CD4-positive, alpha-beta T cell (primary cell): ENCODE measurements around the gene IRF3. TPM values are rescaled to one million over a fixed set of nuclear protein-coding genes. Genes with fewer than 3 reads are reported as not detected.

Experiments used
- ATAC-seq: fragments of 200-7000 bp; cut with Tn5 transposase; one replicate; pipeline ENCODE4 v1.10.0; 2022; ENCODE audit warnings: mild to moderate bottlenecking; ENCODE audit not compliant: poor library complexity
- CTCF ChIA-PET: fragments of 350-600 bp; sonication (Branson Sonifier 250); formaldehyde crosslinking; loops from one replicate; lab custom pipeline; 2021; ENCODE audit warnings: antibody characterized with exemption, inconsistent platforms; lab: Charles Lee
- POLR2A ChIA-PET: fragments of 350-600 bp; sonication (Branson Sonifier 250); formaldehyde crosslinking; loops from one replicate; lab custom pipeline; 2021; ENCODE audit warnings: antibody characterized with exemption, inconsistent platforms; lab: Charles Lee
- DNase-seq, 14 experiments: peaks; one replicate each; pipeline ENCODE4 v3.0.0-alpha.2; 2013 to 2020; ENCODE audit warnings: mixed read lengths in 2 of 14
- H3K27ac ChIP-seq, 2 donors: one replicate each; pipeline versions ENCODE4 v1.5.1 to v1.7.0; 2013; ENCODE audit warnings: low read length in 2 of 2, low read depth in 1 of 2, mild to moderate bottlenecking in 1 of 2
- H3K27me3 ChIP-seq, 2 experiments: 1 replicate in 1 of 2; 2 replicates in 1 of 2; pipeline versions ENCODE4 v1.6.1 to v1.7.0; 2013; ENCODE audit warnings: low read length in 2 of 2, control low read depth in 1 of 2, mild to moderate bottlenecking in 1 of 2, moderate library complexity in 1 of 2; ENCODE audit not compliant: insufficient read depth in 2 of 2, control insufficient read depth in 1 of 2
- H3K36me3 ChIP-seq: one replicate; pipeline ENCODE4 v1.6.1; 2013; ENCODE audit warnings: low read length, control low read depth; ENCODE audit not compliant: insufficient read depth
- H3K4me1 ChIP-seq: one replicate; pipeline ENCODE4 v1.6.1; 2013; ENCODE audit warnings: low read length, control low read depth; ENCODE audit not compliant: insufficient read depth
- H3K4me3 ChIP-seq: one replicate; pipeline ENCODE4 v1.5.1; 2013; ENCODE audit warnings: mild to moderate bottlenecking, low read length, moderate library complexity
- H3K9me3 ChIP-seq, 2 experiments: 1 replicate in 1 of 2; 2 replicates in 1 of 2; pipeline versions ENCODE4 v1.6.1 to v1.7.0; 2013; ENCODE audit warnings: low read length in 2 of 2, mild to moderate bottlenecking in 2 of 2, control low read depth in 1 of 2, moderate library complexity in 1 of 2; ENCODE audit not compliant: control insufficient read depth in 1 of 2, insufficient read depth in 1 of 2
- H3K27ac Mint-ChIP-seq: one replicate; pipeline ENCODE4 v1.8.0; 2020; ENCODE audit warnings: mixed read lengths
- H3K27me3 Mint-ChIP-seq: one replicate; pipeline ENCODE4 v1.8.0; 2021; ENCODE audit warnings: mixed read lengths
- H3K36me3 Mint-ChIP-seq: one replicate; pipeline ENCODE4 v1.8.0; 2021; ENCODE audit warnings: low read depth, mixed read lengths
- H3K4me1 Mint-ChIP-seq: one replicate; pipeline ENCODE4 v1.8.0; 2021; ENCODE audit warnings: low read depth, mixed read lengths
- H3K4me3 Mint-ChIP-seq: one replicate; pipeline ENCODE4 v1.8.0; 2020; ENCODE audit warnings: mild to moderate bottlenecking, mixed read lengths
- H3K9me3 Mint-ChIP-seq: one replicate; pipeline ENCODE4 v1.8.0; 2020; ENCODE audit warnings: mixed read lengths
- intact Hi-C, 2 experiments: fragments of 100-400 bp; cut with DNase I in 1 of 2; cut with micrococcal nuclease in 1 of 2; formaldehyde crosslinking; loops; one replicate each; pipeline versions ENCODE4 v1.15.1 to v1.9.0; 2023 to 2025; cut with DNase I, micrococcal nuclease
- total RNA-seq, 174 experiments: library from RNA in 2 of 174; stranded (reverse) in 2 of 174; gene quantifications; one replicate each; pipeline ENCODE4 v1.2.3 and lab custom pipeline; 2021 to 2026
- TF ChIP-seq, protein P1 (sequence below): fragments of 200-600 bp; IDR thresholded peaks from one replicate; pipeline ENCODE4 v1.8.0; 2022; ENCODE audit warnings: antibody characterized with exemption, mild to moderate bottlenecking

IRF3 gene
- total RNA-seq, 2 experiments from 2014 or later = 109 to 119 TPM

DNA sequence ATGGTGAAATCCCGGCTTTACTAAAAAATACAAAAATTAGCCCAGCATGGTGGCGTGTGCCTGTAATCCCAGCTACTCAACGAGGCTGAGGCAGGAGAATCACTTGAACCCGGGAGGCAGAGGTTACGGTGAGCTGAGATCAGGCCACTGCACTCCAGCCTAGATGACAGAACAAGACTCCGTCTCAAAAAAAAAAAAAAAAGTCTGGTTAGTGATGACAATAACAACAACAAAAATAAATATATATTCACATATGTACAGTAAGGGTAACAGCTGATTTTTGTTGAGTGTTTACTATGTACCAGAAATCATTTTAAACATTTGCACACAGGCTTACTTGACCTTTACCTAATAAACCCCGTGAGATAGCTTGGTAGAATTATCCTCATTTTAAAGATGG lies 48.7 kb downstream of the IRF3 start:
- Histone ChIP-seq H3K27me3 (no peaks in the 10 kb centered on the region), H3K4me1 (peaks cover 7% of the 10 kb centered on the region), H3K27ac (no peak overlapping the region), H3K4me3 (no peak overlapping the region), H3K9me3 (peaks cover 0 to 17% of the 10 kb centered on the region in 2 experiments), H3K36me3 (peaks cover 84% of the 10 kb centered on the region)
- CTCF ChIA-PET = no interaction called here
- Mint-ChIP-seq H3K27me3 (no peaks in the 10 kb centered on the region), H3K9me3 (no peaks in the 10 kb centered on the region), H3K4me3 (no peak overlapping the region), H3K4me1 (peaks cover 8% of the 10 kb centered on the region), H3K36me3 (peaks cover 77% of the 10 kb centered on the region), H3K27ac (no peak overlapping the region)
- POLR2A ChIA-PET = interaction anchor here (1.1 to 1.2 kb wide), 2 partner anchors 23 to 36 kb away, joined by 3 to 4 read pairs; partner anchors contain the start of genes PRRG2 and RRAS
- DNase-seq (no peak), ATAC-seq (no peak)
- intact Hi-C loops = no loop called here
- TF ChIP-seq, protein P1, sequence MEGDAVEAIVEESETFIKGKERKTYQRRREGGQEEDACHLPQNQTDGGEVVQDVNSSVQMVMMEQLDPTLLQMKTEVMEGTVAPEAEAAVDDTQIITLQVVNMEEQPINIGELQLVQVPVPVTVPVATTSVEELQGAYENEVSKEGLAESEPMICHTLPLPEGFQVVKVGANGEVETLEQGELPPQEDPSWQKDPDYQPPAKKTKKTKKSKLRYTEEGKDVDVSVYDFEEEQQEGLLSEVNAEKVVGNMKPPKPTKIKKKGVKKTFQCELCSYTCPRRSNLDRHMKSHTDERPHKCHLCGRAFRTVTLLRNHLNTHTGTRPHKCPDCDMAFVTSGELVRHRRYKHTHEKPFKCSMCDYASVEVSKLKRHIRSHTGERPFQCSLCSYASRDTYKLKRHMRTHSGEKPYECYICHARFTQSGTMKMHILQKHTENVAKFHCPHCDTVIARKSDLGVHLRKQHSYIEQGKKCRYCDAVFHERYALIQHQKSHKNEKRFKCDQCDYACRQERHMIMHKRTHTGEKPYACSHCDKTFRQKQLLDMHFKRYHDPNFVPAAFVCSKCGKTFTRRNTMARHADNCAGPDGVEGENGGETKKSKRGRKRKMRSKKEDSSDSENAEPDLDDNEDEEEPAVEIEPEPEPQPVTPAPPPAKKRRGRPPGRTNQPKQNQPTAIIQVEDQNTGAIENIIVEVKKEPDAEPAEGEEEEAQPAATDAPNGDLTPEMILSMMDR = no peak

DNA sequence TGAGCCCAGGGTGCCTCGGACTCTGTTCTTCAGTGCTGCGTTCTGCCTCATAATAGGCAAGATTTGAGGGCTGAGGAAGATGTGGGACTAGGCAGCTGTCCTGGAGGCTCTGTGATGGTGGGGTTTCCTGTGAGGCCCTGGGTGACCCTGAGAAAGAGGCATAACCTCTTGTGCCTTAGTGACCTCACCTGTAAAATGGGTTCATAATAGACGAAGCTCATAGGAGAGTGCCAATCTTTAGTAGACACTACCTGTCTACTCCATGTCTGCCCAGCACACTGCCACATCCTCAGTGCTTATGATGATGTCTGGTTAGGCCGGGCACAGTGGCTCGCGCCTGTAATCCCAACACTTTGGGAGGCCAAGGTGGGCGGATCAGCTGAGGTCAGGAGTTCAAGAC lies 49.1 kb downstream of the IRF3 start:
- DNase-seq = no peak
- no peak for ATAC-seq
- Histone ChIP-seq H3K4me1 (peaks cover 7% of the 10 kb centered on the region), H3K4me3 (no peak overlapping the region), H3K36me3 (peaks cover 80% of the 10 kb centered on the region), H3K27ac (no peak overlapping the region), H3K9me3 (peaks cover 0 to 17% of the 10 kb centered on the region in 2 experiments), H3K27me3 (no peaks in the 10 kb centered on the region)
- Mint-ChIP-seq H3K9me3 (no peaks in the 10 kb centered on the region), H3K27me3 (no peaks in the 10 kb centered on the region), H3K36me3 (peaks cover 73% of the 10 kb centered on the region), H3K4me3 (no peak overlapping the region), H3K4me1 (peaks cover 8% of the 10 kb centered on the region), H3K27ac (no peak overlapping the region)
- CTCF ChIA-PET = no interaction called here
- intact Hi-C loops = no loop called here
- POLR2A ChIA-PET = interaction anchor here (1.1 to 1.2 kb wide), 2 partner anchors 24 to 35 kb away, joined by 3 to 4 read pairs; partner anchors contain the start of genes PRRG2 and RRAS
- TF ChIP-seq, protein P1 = no peak

DNA sequence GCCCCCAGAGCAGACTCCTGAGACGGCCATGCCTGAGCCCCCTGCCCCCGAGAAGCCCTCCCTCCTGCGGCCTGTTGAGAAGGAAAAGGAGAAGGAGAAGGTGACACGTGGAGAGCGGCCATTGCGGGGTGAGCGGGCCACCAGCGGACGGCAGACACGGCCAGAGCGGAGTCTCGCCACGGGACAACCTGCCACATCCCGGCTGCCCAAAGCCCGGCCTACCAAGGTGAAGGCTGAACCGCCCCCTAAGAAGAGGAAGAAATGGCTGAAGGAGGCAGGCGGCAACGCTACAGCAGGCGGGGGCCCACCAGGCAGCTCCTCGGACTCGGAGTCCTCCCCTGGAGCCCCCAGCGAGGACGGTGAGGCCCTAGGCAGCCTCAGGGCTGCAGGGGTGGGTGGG lies 49.8 kb downstream of the IRF3 start:
- H3K4me3 Mint-ChIP-seq = no peak overlapping the region
- Histone ChIP-seq H3K9me3 (peaks cover 0 to 17% of the 10 kb centered on the region in 2 experiments), H3K27ac (no peak overlapping the region), H3K4me3 (no peak overlapping the region), H3K36me3 (peaks cover 80% of the 10 kb centered on the region), H3K27me3 (no peaks in the 10 kb centered on the region), H3K4me1 (peaks cover 7% of the 10 kb centered on the region)
- H3K9me3 Mint-ChIP-seq = no peaks in the 10 kb centered on the region
- TF ChIP-seq, protein P1 = no peak
- ATAC-seq (no peak), DNase-seq (no peak)
- CTCF ChIA-PET = no interaction called here
- peaks cover 8% of the 10 kb centered on the region for H3K4me1 Mint-ChIP-seq
- H3K27ac Mint-ChIP-seq = no peak overlapping the region
- intact Hi-C loops = no loop called here
- POLR2A ChIA-PET = no interaction called here
- peaks cover 76% of the 10 kb centered on the region for H3K36me3 Mint-ChIP-seq
- no peaks in the 10 kb centered on the region for H3K27me3 Mint-ChIP-seq
